Heart right ventricle (tissue), 16 donors: ENCODE data around the gene KCTD5. TPM values are rescaled to one million over a fixed set of nuclear protein-coding genes. Genes with fewer than 3 reads are reported as not detected.
A peak's percentile ranks its signal among the peaks of the same experiment; 100 is the strongest.
"Not testable (repeated sequence)": the region's sequence is repeated elsewhere in the genome, so short reads cannot be mapped to it uniquely, and the experiment has no call there.

Experiments
- ATAC-seq, 8 donors: fragments of 200-7000 bp; cut with Tn5 transposase; one replicate each; pipeline ENCODE4 v1.9.1; 2020; ENCODE audit warnings: mild to moderate bottlenecking in 8 of 8, moderate library complexity in 8 of 8, moderate number of reproducible peaks in 1 of 8
- DNase-seq, 2 donors: peaks; one replicate each; pipeline ENCODE4 v3.0.0-alpha.2; 2020
- H3K27ac ChIP-seq, 10 donors: fragments of 200-600 bp; sonication (generic) in 2 of 10; one replicate each; pipeline versions ENCODE4 v1.5.0 to v1.8.0; 2020 to 2022; ENCODE audit warnings: mild to moderate bottlenecking in 3 of 10
- H3K27me3 ChIP-seq, 7 donors: fragments of 200-600 bp; one replicate each; pipeline ENCODE4 v1.8.0; 2021 to 2022; ENCODE audit warnings: mild to moderate bottlenecking in 2 of 7
- H3K36me3 ChIP-seq, 9 donors: fragments of 200-600 bp; sonication (generic) in 1 of 9; one replicate each; pipeline versions ENCODE4 v1.5.0 to v1.8.0; 2020 to 2022; ENCODE audit warnings: mild to moderate bottlenecking in 2 of 9
- H3K4me1 ChIP-seq, 9 donors: fragments of 200-600 bp; sonication (generic) in 1 of 9; one replicate each; pipeline versions ENCODE4 v1.5.0 to v1.8.0; 2020 to 2022; ENCODE audit warnings: mild to moderate bottlenecking in 4 of 9
- H3K4me3 ChIP-seq, 10 donors: fragments of 200-600 bp; sonication (generic) in 2 of 10; one replicate each; pipeline versions ENCODE4 v1.5.0 to v1.8.0; 2020 to 2022; ENCODE audit warnings: mild to moderate bottlenecking in 7 of 10, moderate library complexity in 2 of 10
- H3K9me3 ChIP-seq, 11 donors: fragments of 200-600 bp in 10 of 11; sonication (generic) in 2 of 11; one replicate each; pipeline versions ENCODE4 v1.5.0 to v1.8.0; 2013 to 2022; ENCODE audit warnings: mild to moderate bottlenecking in 2 of 11, control low read depth in 1 of 11, moderate library complexity in 1 of 11
- CTCF ChIP-seq, 9 donors: fragments of 200-600 bp; sonication (generic) in 2 of 9; IDR thresholded peaks; one replicate each; pipeline versions ENCODE4 v1.5.0 to v1.8.0; 2021 to 2022; ENCODE audit warnings: antibody characterized with exemption in 9 of 9, mild to moderate bottlenecking in 5 of 9, moderate library complexity in 1 of 9
- WGBS, 2 donors: extraction: QIAGEN DNeasy Blood & Tissue Kit; methylation state at CpG; one replicate each; pipeline ENCODE4 v1.1.7; 2013; ENCODE audit warnings: inconsistent platforms in 1 of 2; 5-methylcytosine and 5-hydroxymethylcytosine counted together
- intact Hi-C, 10 donors: fragments of 100-400 bp; cut with DNase I; formaldehyde crosslinking; loops; one replicate each; pipeline versions ENCODE4 v1.11.1 to v1.14.2; 2022
- long read RNA-seq, 3 donors: library from polyadenylated mRNA; unstranded; transcript quantifications; one replicate each; pipeline ENCODE4 v2.0.0, GENCODE V29; 2020 to 2021
- polyA plus RNA-seq, 2 donors: library from polyadenylated mRNA; stranded (reverse); fragments of 200-250 nt; gene quantifications; one replicate each; pipeline ENCODE4 v1.2.3, GENCODE V29; 2013
- total RNA-seq, 10 donors: library from RNA; stranded (reverse); fragmentation: NEBNext Ultra II Directional in 3 of 10; extraction: Animal tissue kit (Norgen Biotek cat#: 25700) in 3 of 10; gene quantifications; one replicate each; pipeline versions ENCODE4 v1.2.1 to v1.2.4, GENCODE V29; 2021 to 2023
- donor health status: Arrhythmogenic right ventricular cardiomyopathy.
- donor health status: ischemic (EF 13 %, LVEDD 7.1; RV severe dilation, severe dysfunction).
- donor health status: healthy with polysubstance abuse.
- donor health status: DM: no; HTN: yes; CAD: no.
- donor health status: DM: no; HTN: no; CAD: no.
- donor health status: ischemic (EF 25% LVEDD 6.9; RV normal size, moderate dysfunction).
- donor health status: ischemic (EF 25% LVEDD 5.7; RV mildly dilated, moderate dysfunction).
- donor health status: healthy.
- donor health status: DM: yes; HTN: yes; CAD: no.
- donor health status: Ischemic cardiomyopathy.
- donor health status: ischemic (EF 35%, LVEDD 5.7; RV mildly dilated, moderate dysfunction).
- donor health status: nonischemic (EF 11% LVEDD 7.7; RV severe dilation, severe dysfunction).
- donor health status: DM: yes; HTN: yes; CAD: no.
- donor health status: PGD.
- donor health status: ischemic (EF 29% LVEDD 5.4; RV normal size, mild dysfunction).
- donor health status: nonischemic (EF 23%, LVEDD 6.1; RV moderate dilation, normal function).

KCTD5 gene
- total RNA-seq, result 10 to 100 TPM in 6 of 10 donors, 1 to 10 TPM in 4; 8.5 to 22.4 (median 11.7) TPM
- polyA plus RNA-seq, result 10 to 100 TPM in 1 of 2 donors, 1 to 10 TPM in 1; 8.7 to 11.7 TPM
- long read RNA-seq, donor 1, transcript KCTD5-201 (6 exons, 2,482 nt), result major isoform, 10 of 16 reads
- long read RNA-seq, donor 1, partial matches to known transcripts, result 6 of 16 reads
- long read RNA-seq, donor 1, other reads (novel, unspliced or antisense), result 0 of 16 reads
- long read RNA-seq, donor 2, transcript KCTD5-201 (6 exons, 2,482 nt), result major isoform, 10 of 17 reads
- long read RNA-seq, donor 2, partial matches to known transcripts, result 2 of 17 reads
- long read RNA-seq, donor 2, other reads (novel, unspliced or antisense), result 5 of 17 reads
- long read RNA-seq, donor 3, transcript KCTD5-201 (6 exons, 2,482 nt), result major isoform, 12 of 27 reads
- long read RNA-seq, donor 3, partial matches to known transcripts, result 4 of 27 reads
- long read RNA-seq, donor 3, other reads (novel, unspliced or antisense), result 11 of 27 reads

GRCh38 chr16:2682209-2683021 lies at the start of gene KCTD5:
Gene KCTD5, plus strand, starts transcription at chr16:2682523. Its CDS starts 26 bp downstream, at chr16:2682549.
- intact Hi-C loops, result loop anchor here in 3 of 10 donors (2.0 to 5.0 kb wide), 3 partner anchors 35 to 40 kb away; partner anchors contain the start of gene PRSS27 (in 2 of the 3)
- ATAC-seq (peak; percentile 93 to 98 (median 97)), DNase-seq (peak; percentile 95 to 97)
- H3K4me1 ChIP-seq, result peaks cover 0 to 33% (median 27%) of the 10 kb centered on the region in 9 donors
- H3K9me3 ChIP-seq, result no peaks in the 10 kb centered on the region
- TF ChIP-seq CTCF (IDR thresholded peaks at IDR 0.05), result peak in 1 of 9 donors; percentile 5
- WGBS, 2 donors, result 0% methylated on average over 70 to 73 of the region's 73 CpGs
- no peaks in the 10 kb centered on the region for H3K27me3 ChIP-seq
- no peaks in the 10 kb centered on the region for H3K36me3 ChIP-seq
- peak within 1 kb of the TSS; percentile 73 to 99 (median 92) for H3K4me3 ChIP-seq
- H3K27ac ChIP-seq, result peak within 1 kb of the TSS; percentile 71 to 96 (median 90)

- ATAC-seq, result peak; percentile 49 to 83 (median 70)
- peak in 6 of 9 donors; percentile 9 to 37 (median 28) for TF ChIP-seq CTCF (IDR thresholded peaks at IDR 0.05)
- H3K4me3 ChIP-seq, H3K4me1 ChIP-seq, intact Hi-C loops, H3K36me3 ChIP-seq, H3K9me3 ChIP-seq, H3K27ac ChIP-seq, H3K27me3 ChIP-seq: not testable (repeated sequence)
- peak in 1 of 2 donors; percentile 52 for DNase-seq
- WGBS, 2 donors, result 0% methylated on average over 1 of the region's 12 CpGs
Measured at GRCh38 chr16:2639071-2639721, 43.1 kb upstream of the KCTD5 start.

GRCh38 chr16:2639722-2640072 lies 42.6 kb upstream of the KCTD5 start:
- H3K4me3 ChIP-seq, H3K4me1 ChIP-seq, H3K9me3 ChIP-seq, H3K27me3 ChIP-seq, DNase-seq, H3K27ac ChIP-seq, intact Hi-C loops, H3K36me3 ChIP-seq: not testable (repeated sequence)
- 75 to 90% methylated on average over 7 to 9 of the region's 9 CpGs for WGBS, 2 donors
- peak in 6 of 8 donors; percentile 53 to 77 (median 58) for ATAC-seq

GRCh38 chr16:2642561-2642960 lies 39.8 kb upstream of the KCTD5 start:
- DNase-seq, H3K27ac ChIP-seq, H3K4me1 ChIP-seq, H3K36me3 ChIP-seq, H3K27me3 ChIP-seq, ATAC-seq, intact Hi-C loops, H3K4me3 ChIP-seq, H3K9me3 ChIP-seq: not testable (repeated sequence)
- WGBS, 2 donors, result 81 to 97% methylated on average over 4 to 6 of the region's 17 CpGs

- no CpG with 5 or more reads among the region's 12 CpGs for WGBS, 2 donors
- ATAC-seq, result peak in 5 of 8 donors; percentile 24 to 44 (median 30)
- H3K4me1 ChIP-seq, H3K9me3 ChIP-seq, H3K36me3 ChIP-seq, H3K27ac ChIP-seq, DNase-seq, H3K4me3 ChIP-seq, H3K27me3 ChIP-seq, intact Hi-C loops: not testable (repeated sequence)
Measured at GRCh38 chr16:2644754-2645453, 37.4 kb upstream of the KCTD5 start.

- H3K4me1 ChIP-seq, ATAC-seq, H3K27me3 ChIP-seq, intact Hi-C loops, H3K27ac ChIP-seq, DNase-seq, H3K36me3 ChIP-seq, H3K4me3 ChIP-seq, H3K9me3 ChIP-seq: not testable (repeated sequence)
- WGBS, 2 donors, result no CpG with 5 or more reads among the region's 14 CpGs
Measured at GRCh38 chr16:2651268-2651871, 31.0 kb upstream of the KCTD5 start.

GRCh38 chr16:2653915-2654314 lies 28.4 kb upstream of the KCTD5 start:
- ATAC-seq, result peak in 3 of 8 donors; percentile 17 to 34 (median 32)
- WGBS, 2 donors, result no CpG with 5 or more reads among the region's 13 CpGs
- intact Hi-C loops, result not testable (repeated sequence)

GRCh38 chr16:2654949-2655348 lies 27.4 kb upstream of the KCTD5 start:
- H3K27ac ChIP-seq, DNase-seq, H3K4me3 ChIP-seq, H3K36me3 ChIP-seq, intact Hi-C loops, H3K4me1 ChIP-seq, H3K27me3 ChIP-seq, H3K9me3 ChIP-seq: not testable (repeated sequence)
- ATAC-seq, result peak in 4 of 8 donors; percentile 7 to 49 (median 30)
- 56 to 86% methylated on average over 1 to 2 of the region's 8 CpGs for WGBS, 2 donors

More at GRCh38 chr16:2653915-2654314, 28.4 kb upstream of the KCTD5 start:
- H3K9me3 ChIP-seq, DNase-seq, H3K27ac ChIP-seq, H3K4me1 ChIP-seq, H3K36me3 ChIP-seq, H3K27me3 ChIP-seq, H3K4me3 ChIP-seq: not testable (repeated sequence)
